Subcutaneous abdominal adipose tissue (tissue), 5 donors: Measurements from ENCODE around the gene PRADC1.
"Not testable (repeated sequence)": the region's sequence is repeated elsewhere in the genome, so short reads cannot be mapped to it uniquely, and the experiment has no call there.

Experiments
- H3K27ac ChIP-seq: one replicate; pipeline ENCODE4 v1.7.0; 2013; ENCODE audit warnings: low read depth, mild to moderate bottlenecking, inconsistent platforms, low read length, moderate library complexity
- H3K27me3 ChIP-seq, 5 donors: one replicate each; pipeline ENCODE4 v1.7.0; 2013; ENCODE audit warnings: low read length in 5 of 5, inconsistent platforms in 1 of 5; ENCODE audit not compliant: control insufficient read depth in 5 of 5, insufficient read depth in 4 of 5
- H3K36me3 ChIP-seq, 5 donors: one replicate each; pipeline ENCODE4 v1.7.0; 2013; ENCODE audit warnings: low read length in 5 of 5; ENCODE audit not compliant: control insufficient read depth in 5 of 5, insufficient read depth in 5 of 5
- H3K4me1 ChIP-seq, 5 donors: one replicate each; pipeline ENCODE4 v1.7.0; 2013; ENCODE audit warnings: low read length in 5 of 5, mild to moderate bottlenecking in 3 of 5, moderate library complexity in 1 of 5; ENCODE audit not compliant: control insufficient read depth in 5 of 5, insufficient read depth in 5 of 5
- H3K4me3 ChIP-seq, 5 donors: one replicate each; pipeline ENCODE4 v1.7.0; 2013; ENCODE audit warnings: low read length in 5 of 5, low read depth in 1 of 5
- H3K9ac ChIP-seq, 5 donors: one replicate each; pipeline ENCODE4 v1.7.0; 2013; ENCODE audit warnings: low read length in 5 of 5, mild to moderate bottlenecking in 4 of 5, moderate library complexity in 3 of 5
- H3K9me3 ChIP-seq, 5 donors: one replicate each; pipeline ENCODE4 v1.7.0; 2013; ENCODE audit warnings: low read length in 5 of 5; ENCODE audit not compliant: control insufficient read depth in 5 of 5
- donor health status: healthy.
- donor health status: healthy.
- donor health status: healthy.
- donor health status: healthy.
- donor health status: healthy.

PRADC1 gene

DNA sequence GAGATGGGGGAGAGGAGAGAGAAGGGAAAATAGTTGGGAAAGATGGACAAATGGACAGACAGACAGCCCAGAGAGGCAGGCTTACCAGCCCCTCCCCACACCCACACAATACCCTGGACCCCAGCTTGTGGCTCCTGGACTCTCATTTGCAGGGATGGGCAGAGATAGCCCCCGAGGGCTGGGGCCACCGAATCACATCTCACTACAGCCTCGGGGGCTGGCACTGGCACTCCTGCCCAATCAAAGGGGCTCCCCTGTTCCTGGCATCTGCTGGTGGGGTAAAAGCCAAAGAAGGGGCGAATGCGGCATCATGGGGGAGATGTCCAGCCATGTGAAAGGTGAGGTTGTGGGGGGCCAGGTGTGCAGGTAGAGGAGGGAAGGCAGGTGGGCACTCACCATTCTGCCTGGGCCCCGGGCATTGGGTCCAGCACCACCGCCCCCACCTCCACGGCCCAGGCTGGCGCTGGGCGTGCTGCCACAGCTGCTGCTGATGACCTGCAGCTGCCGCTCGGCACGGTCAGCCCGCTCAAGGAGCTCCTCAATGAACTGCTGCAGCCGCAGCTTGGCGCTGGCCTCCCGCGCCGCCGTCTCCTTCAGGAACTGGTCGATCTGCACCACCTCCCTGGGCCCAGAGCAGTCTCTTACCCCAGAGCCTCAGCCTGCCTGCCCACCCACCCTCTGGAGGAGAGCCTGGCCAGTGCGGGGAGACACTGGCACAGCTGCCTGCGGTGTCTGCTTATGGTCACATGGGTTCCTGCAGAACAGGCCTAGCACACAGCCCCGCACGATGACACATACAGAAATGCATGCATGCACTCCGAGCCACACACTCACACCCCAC is 33.2 kb upstream of the PRADC1 start:
- Histone ChIP-seq H3K9ac (no peak overlapping the region), H3K4me1 (peaks cover 0 to 8% (median 7%) of the 10 kb centered on the region in 5 donors), H3K27me3 (peaks cover 17 to 42% (median 34%) of the 10 kb centered on the region in 5 donors), H3K27ac (no peak overlapping the region), H3K36me3 (peaks cover 0 to 3% (median 0%) of the 10 kb centered on the region in 5 donors), H3K4me3 (no peak overlapping the region), H3K9me3 (peaks cover 0 to 3% (median 0%) of the 10 kb centered on the region in 5 donors)

DNA sequence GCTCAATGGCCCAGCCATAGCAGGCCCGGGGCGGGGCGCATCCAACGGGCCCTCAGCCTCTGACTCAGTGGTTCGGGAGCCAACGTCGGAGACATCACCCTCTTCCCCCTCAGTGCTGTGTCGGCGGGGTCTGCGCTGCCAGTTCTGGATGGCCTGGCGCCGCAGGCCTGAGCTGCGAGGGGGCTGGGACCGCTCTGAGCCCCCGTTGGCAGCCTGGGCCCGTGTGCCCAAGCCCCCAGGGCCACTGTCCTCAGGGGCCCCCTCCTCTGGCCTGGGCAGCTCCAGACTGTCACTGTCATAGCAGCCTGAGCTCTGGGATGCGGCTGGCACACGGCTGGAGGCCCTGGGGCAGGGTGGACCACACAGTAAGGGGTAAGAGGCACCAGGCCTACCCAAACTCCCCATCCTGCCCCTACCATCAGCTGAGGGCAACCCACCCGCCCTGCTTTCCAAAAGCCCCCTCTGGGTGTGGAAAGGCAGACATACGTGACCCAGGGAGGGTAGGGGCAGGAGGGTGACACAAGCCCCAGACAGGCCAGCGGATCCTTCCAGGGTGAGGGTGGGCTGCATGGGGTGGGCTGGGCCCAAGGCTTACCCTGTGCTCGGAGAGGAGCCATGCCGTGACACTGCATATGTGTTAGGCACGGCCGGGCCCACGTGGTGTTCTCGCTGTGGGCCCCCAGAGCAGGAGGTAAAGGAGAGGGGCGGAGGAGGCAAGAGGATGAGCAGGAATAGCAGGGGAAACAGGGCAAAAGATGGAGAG is 32.4 kb upstream of the PRADC1 start:
- Histone ChIP-seq H3K9ac (no peak overlapping the region), H3K4me1 (peaks cover 0 to 8% (median 7%) of the 10 kb centered on the region in 5 donors), H3K36me3 (peaks cover 0 to 3% (median 0%) of the 10 kb centered on the region in 5 donors)

DNA sequence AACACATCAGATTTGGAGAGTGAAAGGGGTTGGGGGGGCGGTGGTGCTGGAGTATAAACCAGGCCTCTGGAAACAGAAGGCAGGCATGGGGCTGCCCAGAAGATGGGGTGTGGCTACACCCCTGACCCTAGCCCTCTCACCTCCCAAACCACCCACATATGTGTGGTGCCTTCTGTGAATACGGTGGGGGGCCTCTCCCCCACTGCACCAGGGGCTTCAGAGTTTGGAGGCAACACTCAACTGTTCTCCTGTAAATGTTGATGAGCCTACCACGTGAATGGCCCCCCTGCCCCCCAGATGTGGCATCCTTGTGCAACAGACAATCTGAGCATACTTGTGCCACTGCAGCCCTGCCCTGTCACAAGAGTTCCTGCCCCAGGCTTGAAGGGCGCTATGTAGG is 31.7 kb upstream of the PRADC1 start:
- H3K4me1 ChIP-seq, result peaks cover 0 to 8% (median 7%) of the 10 kb centered on the region in 5 donors
- H3K9me3 ChIP-seq, result peaks cover 0 to 3% (median 0%) of the 10 kb centered on the region in 5 donors
- H3K27me3 ChIP-seq, result peaks cover 17 to 35% (median 27%) of the 10 kb centered on the region in 5 donors
- no peak overlapping the region for H3K27ac ChIP-seq
- H3K36me3 ChIP-seq, result peaks cover 0 to 3% (median 0%) of the 10 kb centered on the region in 5 donors
- H3K9ac ChIP-seq, result no peak overlapping the region
- no peak overlapping the region for H3K4me3 ChIP-seq

More for the DNA sequence above, 32.4 kb upstream of the PRADC1 start:
- H3K9me3 ChIP-seq, result peaks cover 0 to 3% (median 0%) of the 10 kb centered on the region in 5 donors
- peaks cover 17 to 37% (median 31%) of the 10 kb centered on the region in 5 donors for H3K27me3 ChIP-seq
- H3K4me3 ChIP-seq, result no peak overlapping the region
- H3K27ac ChIP-seq, result no peak overlapping the region

DNA sequence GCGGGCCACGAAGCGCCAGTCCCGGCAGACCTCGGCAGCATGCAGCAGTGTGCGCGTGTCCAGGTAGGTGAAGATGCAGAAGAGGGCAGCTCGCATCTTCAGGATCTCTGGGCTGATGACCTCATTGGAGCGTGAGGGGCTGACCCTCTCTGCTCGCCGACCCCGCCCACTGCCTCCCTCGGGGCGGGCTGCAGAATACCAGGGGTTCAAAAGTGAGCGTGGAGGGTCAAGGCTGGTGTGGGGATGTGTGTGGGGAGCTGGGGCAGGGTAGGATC is 31.2 kb upstream of the PRADC1 start:
- Histone ChIP-seq H3K36me3 (peaks cover 0 to 3% (median 0%) of the 10 kb centered on the region in 5 donors), H3K9me3 (peaks cover 0 to 3% (median 0%) of the 10 kb centered on the region in 5 donors), H3K4me3 (no peak overlapping the region), H3K9ac (no peak overlapping the region), H3K27me3 (peaks cover 17 to 31% (median 25%) of the 10 kb centered on the region in 5 donors), H3K27ac (no peak overlapping the region), H3K4me1 (peaks cover 0 to 8% (median 7%) of the 10 kb centered on the region in 5 donors)

- Histone ChIP-seq H3K9ac (no peak overlapping the region), H3K27me3 (peaks cover 13 to 31% (median 24%) of the 10 kb centered on the region in 5 donors), H3K27ac (no peak overlapping the region), H3K9me3 (peaks cover 0 to 3% (median 0%) of the 10 kb centered on the region in 5 donors), H3K36me3 (peaks cover 0 to 3% (median 0%) of the 10 kb centered on the region in 5 donors), H3K4me3 (no peak overlapping the region), H3K4me1 (peaks cover 0 to 3% (median 2%) of the 10 kb centered on the region in 5 donors)
Observed at GRCh38 chr2:73263540-73264331, 30.7 kb upstream of the PRADC1 start.

- not testable (repeated sequence) for H3K36me3 ChIP-seq, H3K9me3 ChIP-seq, H3K9ac ChIP-seq, H3K4me1 ChIP-seq, H3K4me3 ChIP-seq, H3K27ac ChIP-seq
- H3K27me3 ChIP-seq, result peaks cover 5 to 22% (median 15%) of the 10 kb centered on the region in 5 donors
Observed at GRCh38 chr2:73262691-73263429, 29.8 kb upstream of the PRADC1 start.

DNA sequence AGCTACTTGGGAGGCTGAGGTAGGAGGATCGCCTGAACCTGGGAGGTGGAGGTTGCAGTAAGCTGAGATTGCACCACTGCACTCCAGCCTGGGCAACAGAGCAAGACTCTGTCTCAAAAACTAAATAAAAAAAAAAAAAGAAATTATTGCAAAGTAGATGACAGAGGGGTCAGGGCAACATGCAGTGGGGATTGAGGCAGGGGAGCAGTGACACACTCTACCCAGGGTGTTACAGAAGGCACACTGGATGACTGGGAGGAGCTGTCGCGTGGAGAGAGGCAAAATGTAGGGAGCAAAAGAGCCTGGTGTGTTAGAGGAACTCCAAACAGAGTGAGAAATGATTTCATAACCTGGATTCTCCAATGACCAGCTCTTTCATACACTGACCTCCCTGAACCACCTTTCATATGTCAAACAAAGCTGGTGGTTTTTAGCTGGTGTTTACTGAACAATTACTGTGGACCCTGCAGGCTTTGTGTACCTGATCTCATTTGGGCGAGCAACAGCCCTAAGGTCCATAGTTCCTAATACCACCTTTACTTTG is 29.1 kb upstream of the PRADC1 start:
- Histone ChIP-seq H3K4me1 (no peaks in the 10 kb centered on the region), H3K27ac (no peak overlapping the region), H3K27me3 (peaks cover 5 to 18% (median 12%) of the 10 kb centered on the region in 5 donors), H3K4me3 (no peak overlapping the region), H3K9me3 (no peaks in the 10 kb centered on the region), H3K9ac (no peak overlapping the region), H3K36me3 (peaks cover 0 to 6% (median 0%) of the 10 kb centered on the region in 5 donors)

GRCh38 chr2:73260338-73260984 is 27.4 kb upstream of the PRADC1 start:
- H3K4me3 ChIP-seq, result no peak overlapping the region
- H3K9ac ChIP-seq, result no peak overlapping the region
- peaks cover 0 to 9% (median 3%) of the 10 kb centered on the region in 5 donors for H3K27me3 ChIP-seq
- no peaks in the 10 kb centered on the region for H3K9me3 ChIP-seq
- H3K27ac ChIP-seq, result no peak overlapping the region
- H3K36me3 ChIP-seq, result peaks cover 0 to 6% (median 0%) of the 10 kb centered on the region in 5 donors
- no peaks in the 10 kb centered on the region for H3K4me1 ChIP-seq
